Adipose tissue (tissue), 3 donors: ENCODE results near the gene FOXN3. TPM values are rescaled to one million over a fixed set of nuclear protein-coding genes. Genes with fewer than 3 reads are reported as not detected.

Source experiments
- H3K27ac ChIP-seq: one replicate; pipeline ENCODE4 v1.5.1; 2013; ENCODE audit warnings: low read depth, low read length
- WGBS, 3 donors: extraction: QIAGEN DNeasy Blood & Tissue Kit; methylation state at CpG; one replicate each; pipeline ENCODE4 v1.1.7; 2013; 5-methylcytosine and 5-hydroxymethylcytosine counted together
- polyA plus RNA-seq, 3 donors: library from polyadenylated mRNA; stranded (reverse); fragments of 200-250 nt; gene quantifications; one replicate each; pipeline ENCODE4 v1.2.3, GENCODE V29; 2013
- donor health status: healthy with polysubstance abuse.
- donor health status: Bipolar disorder and iron deficiency.
- donor health status: healthy.

The FOXN3 gene
- polyA plus RNA-seq, 3 donors: 9.6 to 50.8 (median 50.2) TPM

GRCh38 chr14:89393222-89393745 is 23.7 kb downstream of the FOXN3 start:
- 80 to 89% (median 83%) methylated on average over 6 of the region's 6 CpGs for WGBS, 3 donors
- no peak overlapping the region for H3K27ac ChIP-seq

- no peak overlapping the region for H3K27ac ChIP-seq
- WGBS, 3 donors: 71 to 75% (median 73%) methylated on average over 5 of the region's 5 CpGs
Measured at GRCh38 chr14:89392181-89392580, 24.9 kb downstream of the FOXN3 start.

- H3K27ac ChIP-seq: no peak overlapping the region
- WGBS, 3 donors: 91 to 99% (median 93%) methylated on average over 8 of the region's 8 CpGs
Measured at GRCh38 chr14:89391556-89391955, 25.5 kb downstream of the FOXN3 start.

DNA sequence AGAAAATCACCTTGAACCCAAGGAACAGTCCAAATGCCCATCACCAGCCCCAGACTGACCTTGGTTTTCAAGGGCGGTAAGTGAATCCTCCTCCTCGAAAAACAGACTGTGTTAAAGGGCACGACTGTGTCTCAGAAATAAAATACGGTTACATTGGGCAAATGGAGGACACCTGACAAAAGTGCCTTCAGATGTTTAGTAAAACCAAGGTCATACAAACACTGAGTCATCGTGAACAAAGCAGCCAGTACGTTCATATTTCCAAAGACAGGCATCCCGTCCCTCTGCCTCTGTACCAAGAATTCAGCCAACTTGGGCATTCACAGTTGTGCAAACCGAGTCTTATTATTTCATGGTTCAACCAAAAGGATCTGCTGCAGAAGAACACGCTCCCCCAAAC is 25.9 kb downstream of the FOXN3 start:
- no peak overlapping the region for H3K27ac ChIP-seq
- WGBS, 3 donors: 67 to 89% (median 84%) methylated on average over 9 of the region's 9 CpGs

- H3K27ac ChIP-seq: no peak overlapping the region
- 57 to 74% (median 59%) methylated on average over 5 of the region's 5 CpGs for WGBS, 3 donors
Measured at GRCh38 chr14:89388853-89389252, 28.2 kb downstream of the FOXN3 start.

DNA sequence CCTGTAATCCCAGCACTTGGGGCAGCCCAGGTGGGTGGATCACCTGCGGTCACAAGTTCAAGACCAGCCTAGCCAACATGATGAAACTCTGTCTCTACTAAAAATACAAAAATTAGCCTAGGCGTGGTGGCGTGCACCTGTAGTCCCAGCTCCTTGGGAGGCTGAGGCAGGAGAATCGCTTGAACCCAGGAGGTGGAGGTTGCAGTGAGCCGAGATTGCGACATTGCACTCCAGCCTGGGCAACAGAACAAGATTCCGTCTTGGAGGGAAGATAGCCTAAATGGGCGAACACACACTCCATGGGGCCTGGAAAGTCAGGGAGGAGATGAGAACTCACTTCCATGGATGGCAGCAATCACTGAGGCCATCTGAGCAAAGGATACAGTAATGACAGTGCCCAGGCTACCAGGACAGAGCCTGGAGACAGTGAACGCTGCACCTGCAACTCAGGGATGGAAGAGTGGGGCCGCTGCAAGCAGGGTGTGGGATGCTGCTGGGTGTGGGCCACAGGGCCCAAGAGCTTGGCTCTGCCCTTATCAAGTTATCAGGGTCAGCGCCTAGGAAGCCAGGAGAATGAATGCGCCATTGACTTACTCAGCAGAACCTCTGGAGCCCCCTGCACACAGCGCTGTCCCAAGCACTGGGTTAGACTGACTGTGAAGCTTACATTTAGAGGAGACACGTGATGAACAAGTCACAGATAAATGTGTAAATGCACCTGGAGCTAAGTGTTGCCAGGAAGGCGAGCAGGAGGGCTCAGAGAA is 28.9 kb downstream of the FOXN3 start:
- no peak overlapping the region for H3K27ac ChIP-seq
- 89 to 96% (median 93%) methylated on average over 14 to 15 of the region's 15 CpGs for WGBS, 3 donors

DNA sequence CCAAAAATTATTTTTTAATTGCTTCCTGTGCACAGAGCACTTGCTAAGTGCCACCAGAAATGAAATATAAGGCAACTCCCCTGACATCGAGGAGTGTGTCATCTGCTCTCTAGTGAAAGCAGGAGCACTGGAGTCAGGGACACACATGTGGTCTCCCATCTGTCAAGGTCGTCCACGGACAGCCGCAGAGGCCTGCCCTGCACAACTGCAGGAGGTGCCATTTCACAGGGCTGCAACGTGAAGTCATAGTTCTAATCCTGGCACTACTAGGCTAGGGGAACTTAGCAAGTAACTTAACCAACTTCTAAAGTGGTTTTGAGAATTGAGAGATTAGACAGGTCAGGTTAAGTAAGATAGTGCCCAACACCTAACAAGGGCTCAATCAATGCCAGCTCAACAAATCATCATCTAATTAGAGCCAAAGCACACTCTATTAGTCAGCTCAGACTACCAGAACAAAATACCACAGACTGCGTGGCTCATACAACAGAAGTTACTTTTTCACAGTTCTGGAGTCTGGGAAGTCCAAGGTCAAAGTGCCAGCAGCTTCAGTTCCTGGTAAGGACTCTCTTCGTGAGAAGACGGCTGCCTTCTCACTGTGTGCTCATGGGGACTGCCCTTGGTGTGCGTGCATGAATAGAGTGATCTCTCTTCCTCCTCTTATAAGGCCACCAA is 30.7 kb downstream of the FOXN3 start:
- H3K27ac ChIP-seq: no peak overlapping the region
- WGBS, 3 donors: 49 to 71% (median 65%) methylated on average over 9 of the region's 9 CpGs

GRCh38 chr14:89384636-89385035 is 32.4 kb downstream of the FOXN3 start:
- WGBS, 3 donors: 95 to 96% (median 96%) methylated on average over 3 of the region's 3 CpGs
- no peak overlapping the region for H3K27ac ChIP-seq

GRCh38 chr14:89384023-89384422 is 33.0 kb downstream of the FOXN3 start:
- no peak overlapping the region for H3K27ac ChIP-seq
- 78 to 96% (median 91%) methylated on average over 3 of the region's 3 CpGs for WGBS, 3 donors

DNA sequence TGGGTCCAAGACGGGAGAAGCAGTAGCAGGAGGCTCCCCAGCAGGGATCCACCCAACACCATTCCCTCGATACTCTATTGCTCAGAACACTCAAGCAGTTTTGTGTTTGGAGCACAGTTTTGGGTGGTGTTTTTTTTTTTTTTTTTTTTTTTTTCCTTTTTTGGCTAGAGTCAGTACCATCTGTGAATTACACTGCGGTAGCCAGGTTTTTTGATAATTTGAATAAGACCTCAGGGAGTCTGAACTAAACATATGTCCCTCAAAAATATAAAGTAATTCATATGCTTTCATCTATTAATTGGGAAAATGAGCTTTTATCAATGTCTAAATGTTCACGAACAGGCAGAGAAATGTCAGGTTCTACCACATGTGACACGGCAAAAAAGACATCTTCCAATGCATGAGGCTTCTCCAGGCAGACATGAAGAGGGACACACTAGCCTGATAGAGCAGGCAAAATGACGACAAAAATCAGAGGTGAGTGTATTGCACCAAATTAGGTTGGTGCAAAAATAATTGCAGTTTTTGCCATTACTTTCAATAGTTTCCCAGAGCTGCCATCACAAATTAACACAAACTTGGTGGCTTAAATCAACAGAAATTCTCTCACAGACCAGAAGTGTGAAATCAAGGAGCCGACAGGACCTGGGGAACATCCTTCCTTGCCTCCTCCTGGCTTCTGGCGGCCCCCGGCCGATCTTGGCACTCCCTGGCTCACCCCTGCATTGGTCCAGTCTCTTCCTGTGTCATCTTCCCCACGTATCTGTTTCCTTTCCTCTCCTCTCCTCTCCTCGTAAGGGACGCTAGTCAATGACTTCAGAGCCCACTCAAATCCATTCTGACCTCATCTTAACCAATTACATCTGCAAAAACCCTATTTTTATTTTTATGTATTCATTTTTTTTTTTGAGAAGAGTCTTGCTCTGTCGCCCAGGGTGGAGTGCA is 33.9 kb downstream of the FOXN3 start:
- no peak overlapping the region for H3K27ac ChIP-seq

DNA sequence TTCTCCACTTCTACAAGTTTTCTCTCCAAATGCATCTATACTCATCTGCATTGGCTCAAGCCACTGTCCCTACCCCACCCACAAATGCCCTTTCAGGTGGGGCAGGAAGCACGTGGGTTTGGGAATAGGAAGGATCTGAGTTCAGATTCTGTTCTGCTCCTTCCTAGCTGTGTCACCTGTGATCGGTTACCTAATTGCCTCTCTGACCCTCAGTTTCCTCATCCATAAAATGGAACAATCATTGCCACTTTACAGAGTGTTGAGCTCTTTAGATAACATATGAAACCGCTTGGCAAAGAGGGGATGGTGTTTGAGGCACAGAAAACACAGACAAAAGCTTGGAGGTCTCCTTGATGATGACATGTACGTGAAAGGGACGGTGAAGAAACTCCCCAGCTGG is 34.5 kb downstream of the FOXN3 start:
- H3K27ac ChIP-seq: no peak overlapping the region
- WGBS, 3 donors: 70 to 95% (median 75%) methylated on average over 5 of the region's 5 CpGs

More for the DNA sequence above, 33.9 kb downstream of the FOXN3 start:
- 75 to 84% (median 80%) methylated on average over 14 of the region's 14 CpGs for WGBS, 3 donors

- 95 to 98% (median 96%) methylated on average over 16 of the region's 16 CpGs for WGBS, 3 donors
- H3K27ac ChIP-seq: no peak overlapping the region
Measured at GRCh38 chr14:89379891-89380820, 36.9 kb downstream of the FOXN3 start.

DNA sequence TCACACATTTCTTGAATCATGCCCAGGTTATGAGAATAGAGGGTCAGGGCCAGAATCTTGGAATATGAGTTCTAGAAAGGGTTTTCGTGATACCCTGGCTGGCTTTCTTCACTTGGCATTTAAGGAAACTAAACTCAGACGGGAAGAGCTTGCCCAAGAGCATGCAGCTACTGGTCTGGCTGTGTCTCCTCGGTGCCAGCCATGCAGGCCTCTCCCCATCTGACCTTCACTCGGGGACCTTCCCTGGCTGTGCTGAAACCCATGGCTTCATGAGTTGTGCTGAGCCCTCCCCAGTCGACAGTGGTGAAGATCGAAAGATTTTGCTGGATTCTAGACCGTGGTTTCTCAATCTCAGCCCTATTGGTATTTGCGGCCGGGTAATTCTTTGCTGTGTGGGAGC is 38.0 kb downstream of the FOXN3 start:
- no peak overlapping the region for H3K27ac ChIP-seq
- WGBS, 3 donors: 73 to 93% (median 78%) methylated on average over 9 of the region's 9 CpGs

- 60 to 64% (median 64%) methylated on average over 5 of the region's 5 CpGs for WGBS, 3 donors
- no peak overlapping the region for H3K27ac ChIP-seq
Measured at GRCh38 chr14:89378119-89378518, 38.9 kb downstream of the FOXN3 start.

GRCh38 chr14:89377544-89377943 is 39.5 kb downstream of the FOXN3 start:
- 60 to 96% (median 68%) methylated on average over 3 of the region's 3 CpGs for WGBS, 3 donors
- H3K27ac ChIP-seq: no peak overlapping the region

DNA sequence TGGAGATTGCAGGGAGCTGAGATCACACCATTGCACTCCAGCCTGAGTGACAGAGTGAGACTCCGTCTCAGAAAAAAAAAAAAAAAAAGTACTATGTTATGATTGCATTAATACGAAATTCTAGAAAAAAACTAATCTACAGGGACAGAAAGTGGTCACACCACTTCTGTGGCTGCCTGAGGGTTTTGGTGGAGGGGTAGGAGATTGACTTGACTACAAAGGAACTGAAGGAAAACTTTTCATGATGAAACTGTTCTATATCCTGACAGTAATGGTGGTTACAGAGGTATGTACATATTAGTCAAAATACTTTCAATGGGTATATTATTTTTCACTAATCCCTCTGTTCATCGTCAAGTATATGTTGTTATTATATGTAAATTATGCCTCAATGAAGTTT is 42.1 kb downstream of the FOXN3 start:
- 91 to 100% (median 94%) methylated on average over 3 of the region's 3 CpGs for WGBS, 3 donors
- H3K27ac ChIP-seq: no peak overlapping the region

GRCh38 chr14:89373185-89373584 is 43.8 kb downstream of the FOXN3 start:
- no peak overlapping the region for H3K27ac ChIP-seq
- 75 to 92% (median 86%) methylated on average over 2 of the region's 2 CpGs for WGBS, 3 donors

- H3K27ac ChIP-seq: no peak overlapping the region
- WGBS, 3 donors: 71 to 92% (median 75%) methylated on average over 2 of the region's 2 CpGs
Measured at GRCh38 chr14:89372512-89372883, 44.5 kb downstream of the FOXN3 start.
